WTC11 (cell line): ENCODE data around the gene FGFR2. TPM values are rescaled to one million over a fixed set of nuclear protein-coding genes. Genes with fewer than 3 reads are reported as not detected.
A peak's percentile ranks its signal among the peaks of the same experiment; 100 is the strongest.

Experiments
- ATAC-seq: fragments of 200-7000 bp; cut with Tn5 transposase; 2 replicates; pipeline ENCODE4 v1.10.0; 2021; ENCODE audit warnings: mild to moderate bottlenecking, moderate library complexity
- CTCF ChIA-PET: fragments of 300-600 bp; sonication (Branson Sonifier 250); formaldehyde crosslinking; loops from one replicate; lab custom pipeline; 2021; ENCODE audit warnings: antibody characterized with exemption; lab: Charles Lee
- POLR2A ChIA-PET: fragments of 350-600 bp; sonication (Branson Sonifier 250); formaldehyde crosslinking; loops from one replicate; lab custom pipeline; 2021; ENCODE audit warnings: antibody characterized with exemption; lab: Charles Lee
- DNase-seq: peaks from one replicate; pipeline ENCODE4 v3.0.0; 2021; ENCODE audit warnings: low spot score
- H3K27ac Mint-ChIP-seq: 2 replicates; pipeline ENCODE4 v1.8.0; 2021; ENCODE audit warnings: mixed read lengths
- H3K27me3 Mint-ChIP-seq: 2 replicates; pipeline ENCODE4 v1.8.0; 2021; ENCODE audit warnings: low read depth, mild to moderate bottlenecking, moderate library complexity, mixed read lengths
- H3K36me3 Mint-ChIP-seq: 2 replicates; pipeline ENCODE4 v1.8.0; 2021; ENCODE audit warnings: mixed read lengths
- H3K4me1 Mint-ChIP-seq: 2 replicates; pipeline ENCODE4 v1.8.0; 2022; ENCODE audit warnings: mixed read lengths
- H3K4me3 Mint-ChIP-seq: 2 replicates; pipeline ENCODE4 v1.8.0; 2021; ENCODE audit warnings: mild to moderate bottlenecking, moderate library complexity, mixed read lengths
- H3K9me3 Mint-ChIP-seq: 2 replicates; pipeline ENCODE4 v1.8.0; 2021; ENCODE audit warnings: mixed read lengths
- ATF6 ChIP-seq: sonication (generic); formaldehyde crosslinking; IDR thresholded peaks from 2 replicates; pipeline ENCODE4 v1.8.1; 2023; ENCODE audit warnings: mild to moderate bottlenecking, missing genetic modification reagents
- CREB1 ChIP-seq: sonication (generic); formaldehyde crosslinking; IDR thresholded peaks from 2 replicates; pipeline ENCODE4 v1.8.0; 2023; ENCODE audit warnings: mild to moderate bottlenecking, missing genetic modification reagents
- EMX1 ChIP-seq: fragments of 250-450 bp; sonication (Bioruptor Pico); IDR thresholded peaks from 2 replicates; pipeline ENCODE4 v1.8.0; 2021; ENCODE audit warnings: mild to moderate bottlenecking
- FOXP1 ChIP-seq: sonication (generic); formaldehyde crosslinking; IDR thresholded peaks from 2 replicates; pipeline ENCODE4 v1.8.0; 2022; ENCODE audit warnings: missing genetic modification reagents, mild to moderate bottlenecking, moderate library complexity, borderline replicate concordance
- IRF2 ChIP-seq: sonication (generic); formaldehyde crosslinking; IDR thresholded peaks from 2 replicates; pipeline ENCODE4 v1.8.0; 2022; ENCODE audit warnings: low read depth, missing genetic modification reagents, borderline replicate concordance
- NFE2L1 ChIP-seq: sonication (generic); formaldehyde crosslinking; IDR thresholded peaks from 2 replicates; pipeline ENCODE4 v1.8.1; 2023; ENCODE audit warnings: missing genetic modification reagents
- SP1 ChIP-seq: sonication (generic); formaldehyde crosslinking; conservative IDR thresholded peaks from 2 replicates; pipeline ENCODE4 v1.8.1; 2022; ENCODE audit warnings: missing genetic modification reagents
- USF2 ChIP-seq: sonication (generic); formaldehyde crosslinking; IDR thresholded peaks from 2 replicates; pipeline ENCODE4 v1.8.1; 2023; ENCODE audit warnings: mild to moderate bottlenecking, missing genetic modification reagents, moderate library complexity
- ZNF138 ChIP-seq: sonication (generic); formaldehyde crosslinking; conservative IDR thresholded peaks from 2 replicates; pipeline ENCODE4 v1.8.1; 2022; ENCODE audit warnings: mild to moderate bottlenecking, moderate library complexity, missing genetic modification reagents
- total RNA-seq: library from RNA; stranded (reverse); gene quantifications from 3 replicates; pipeline ENCODE4 v1.2.3, GENCODE V29; 2021
- TF ChIP-seq, protein P1 (sequence below): fragments of 250-450 bp; sonication (Bioruptor Pico); IDR thresholded peaks from 2 replicates; pipeline ENCODE4 v1.9.0; 2021; ENCODE audit warnings: mild to moderate bottlenecking, borderline replicate concordance
- TF ChIP-seq, protein P2 (sequence below): sonication (generic); formaldehyde crosslinking; IDR thresholded peaks from 2 replicates; pipeline ENCODE4 v1.8.0; 2023; ENCODE audit warnings: missing genetic modification reagents, mild to moderate bottlenecking, borderline replicate concordance
- TF ChIP-seq, protein P3 (sequence below): sonication (generic); formaldehyde crosslinking; IDR thresholded peaks from 2 replicates; pipeline ENCODE4 v1.8.0; 2022; ENCODE audit warnings: mild to moderate bottlenecking, missing genetic modification reagents

FGFR2 gene
- total RNA-seq, 1 experiment from 2014 or later = 95.0 TPM

DNA sequence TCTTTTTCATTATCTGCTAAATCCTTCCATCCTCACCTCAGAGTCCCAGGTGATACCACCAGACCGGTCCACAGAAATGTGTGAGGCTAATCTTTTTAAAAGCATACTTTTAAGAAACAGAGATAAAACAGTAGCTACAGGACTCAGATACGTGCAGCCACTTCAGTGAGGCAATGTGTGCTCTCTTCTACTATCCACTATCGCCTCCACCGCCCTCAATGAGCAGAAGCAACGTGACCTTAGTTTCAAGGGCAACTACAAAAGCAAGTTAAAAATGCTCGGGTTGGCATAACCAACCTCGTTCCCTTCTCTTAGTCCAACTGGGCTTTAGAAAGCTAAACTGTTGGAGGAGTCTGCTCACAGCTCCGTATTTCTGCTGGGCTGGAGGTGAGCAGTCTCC lies 4.2 kb downstream of the FGFR2 start (continued):
- TF ChIP-seq ATF6 (CRISPR knock-in tag) (no peak), FOXP1 (no peak)

DNA sequence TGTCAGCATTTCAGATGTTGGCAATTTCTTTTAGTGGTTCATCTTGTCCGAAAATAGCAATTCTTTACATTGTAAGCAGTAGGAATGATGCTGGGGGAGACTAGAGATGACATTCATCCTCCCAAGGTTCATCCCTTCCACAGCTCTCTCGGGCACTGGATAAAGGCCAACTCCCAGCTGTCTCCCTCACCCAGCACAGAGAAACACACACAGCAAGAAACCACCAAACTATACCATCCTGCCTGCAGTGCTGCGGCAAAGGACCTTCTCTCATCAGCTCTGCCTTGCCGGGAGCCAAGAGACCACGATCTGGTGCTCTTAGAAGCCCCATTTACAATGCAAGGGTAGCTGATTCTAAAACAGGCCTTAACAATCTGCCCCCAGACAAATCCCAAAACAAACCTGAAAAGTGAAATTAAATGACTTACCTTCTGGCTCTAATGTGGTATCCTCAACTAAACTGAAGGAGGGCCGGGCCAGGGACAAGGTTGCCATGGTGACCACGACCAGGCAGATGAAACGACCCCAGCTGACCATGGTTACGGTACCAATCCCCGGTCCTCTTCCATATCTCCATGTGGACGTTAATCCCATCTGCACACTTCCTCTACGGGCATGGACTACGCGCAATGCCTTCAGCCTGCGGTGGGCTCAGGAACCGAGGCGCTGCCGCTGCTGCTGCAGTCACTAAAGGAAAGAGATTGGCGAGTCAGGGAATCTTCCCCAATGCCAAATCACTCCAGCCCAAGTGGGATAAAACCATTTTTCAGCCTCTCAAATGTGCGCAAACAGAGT lies 4.8 kb downstream of the FGFR2 start:
- POLR2A ChIA-PET = no interaction called here
- ATAC-seq (no peak), DNase-seq (no peak)
- peak overlapping the region; percentile 22 for H3K27ac Mint-ChIP-seq
- peak overlapping the region; percentile 99 for H3K4me3 Mint-ChIP-seq
- no peaks in the 10 kb centered on the region for H3K27me3 Mint-ChIP-seq
- peaks cover 72% of the 10 kb centered on the region for H3K4me1 Mint-ChIP-seq
- H3K9me3 Mint-ChIP-seq = no peaks in the 10 kb centered on the region
- peaks cover 45% of the 10 kb centered on the region for H3K36me3 Mint-ChIP-seq
- TF ChIP-seq, protein P1, sequence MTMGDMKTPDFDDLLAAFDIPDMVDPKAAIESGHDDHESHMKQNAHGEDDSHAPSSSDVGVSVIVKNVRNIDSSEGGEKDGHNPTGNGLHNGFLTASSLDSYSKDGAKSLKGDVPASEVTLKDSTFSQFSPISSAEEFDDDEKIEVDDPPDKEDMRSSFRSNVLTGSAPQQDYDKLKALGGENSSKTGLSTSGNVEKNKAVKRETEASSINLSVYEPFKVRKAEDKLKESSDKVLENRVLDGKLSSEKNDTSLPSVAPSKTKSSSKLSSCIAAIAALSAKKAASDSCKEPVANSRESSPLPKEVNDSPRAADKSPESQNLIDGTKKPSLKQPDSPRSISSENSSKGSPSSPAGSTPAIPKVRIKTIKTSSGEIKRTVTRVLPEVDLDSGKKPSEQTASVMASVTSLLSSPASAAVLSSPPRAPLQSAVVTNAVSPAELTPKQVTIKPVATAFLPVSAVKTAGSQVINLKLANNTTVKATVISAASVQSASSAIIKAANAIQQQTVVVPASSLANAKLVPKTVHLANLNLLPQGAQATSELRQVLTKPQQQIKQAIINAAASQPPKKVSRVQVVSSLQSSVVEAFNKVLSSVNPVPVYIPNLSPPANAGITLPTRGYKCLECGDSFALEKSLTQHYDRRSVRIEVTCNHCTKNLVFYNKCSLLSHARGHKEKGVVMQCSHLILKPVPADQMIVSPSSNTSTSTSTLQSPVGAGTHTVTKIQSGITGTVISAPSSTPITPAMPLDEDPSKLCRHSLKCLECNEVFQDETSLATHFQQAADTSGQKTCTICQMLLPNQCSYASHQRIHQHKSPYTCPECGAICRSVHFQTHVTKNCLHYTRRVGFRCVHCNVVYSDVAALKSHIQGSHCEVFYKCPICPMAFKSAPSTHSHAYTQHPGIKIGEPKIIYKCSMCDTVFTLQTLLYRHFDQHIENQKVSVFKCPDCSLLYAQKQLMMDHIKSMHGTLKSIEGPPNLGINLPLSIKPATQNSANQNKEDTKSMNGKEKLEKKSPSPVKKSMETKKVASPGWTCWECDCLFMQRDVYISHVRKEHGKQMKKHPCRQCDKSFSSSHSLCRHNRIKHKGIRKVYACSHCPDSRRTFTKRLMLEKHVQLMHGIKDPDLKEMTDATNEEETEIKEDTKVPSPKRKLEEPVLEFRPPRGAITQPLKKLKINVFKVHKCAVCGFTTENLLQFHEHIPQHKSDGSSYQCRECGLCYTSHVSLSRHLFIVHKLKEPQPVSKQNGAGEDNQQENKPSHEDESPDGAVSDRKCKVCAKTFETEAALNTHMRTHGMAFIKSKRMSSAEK = no peak
- no peak for TF ChIP-seq CREB1
- TF ChIP-seq, protein P2, sequence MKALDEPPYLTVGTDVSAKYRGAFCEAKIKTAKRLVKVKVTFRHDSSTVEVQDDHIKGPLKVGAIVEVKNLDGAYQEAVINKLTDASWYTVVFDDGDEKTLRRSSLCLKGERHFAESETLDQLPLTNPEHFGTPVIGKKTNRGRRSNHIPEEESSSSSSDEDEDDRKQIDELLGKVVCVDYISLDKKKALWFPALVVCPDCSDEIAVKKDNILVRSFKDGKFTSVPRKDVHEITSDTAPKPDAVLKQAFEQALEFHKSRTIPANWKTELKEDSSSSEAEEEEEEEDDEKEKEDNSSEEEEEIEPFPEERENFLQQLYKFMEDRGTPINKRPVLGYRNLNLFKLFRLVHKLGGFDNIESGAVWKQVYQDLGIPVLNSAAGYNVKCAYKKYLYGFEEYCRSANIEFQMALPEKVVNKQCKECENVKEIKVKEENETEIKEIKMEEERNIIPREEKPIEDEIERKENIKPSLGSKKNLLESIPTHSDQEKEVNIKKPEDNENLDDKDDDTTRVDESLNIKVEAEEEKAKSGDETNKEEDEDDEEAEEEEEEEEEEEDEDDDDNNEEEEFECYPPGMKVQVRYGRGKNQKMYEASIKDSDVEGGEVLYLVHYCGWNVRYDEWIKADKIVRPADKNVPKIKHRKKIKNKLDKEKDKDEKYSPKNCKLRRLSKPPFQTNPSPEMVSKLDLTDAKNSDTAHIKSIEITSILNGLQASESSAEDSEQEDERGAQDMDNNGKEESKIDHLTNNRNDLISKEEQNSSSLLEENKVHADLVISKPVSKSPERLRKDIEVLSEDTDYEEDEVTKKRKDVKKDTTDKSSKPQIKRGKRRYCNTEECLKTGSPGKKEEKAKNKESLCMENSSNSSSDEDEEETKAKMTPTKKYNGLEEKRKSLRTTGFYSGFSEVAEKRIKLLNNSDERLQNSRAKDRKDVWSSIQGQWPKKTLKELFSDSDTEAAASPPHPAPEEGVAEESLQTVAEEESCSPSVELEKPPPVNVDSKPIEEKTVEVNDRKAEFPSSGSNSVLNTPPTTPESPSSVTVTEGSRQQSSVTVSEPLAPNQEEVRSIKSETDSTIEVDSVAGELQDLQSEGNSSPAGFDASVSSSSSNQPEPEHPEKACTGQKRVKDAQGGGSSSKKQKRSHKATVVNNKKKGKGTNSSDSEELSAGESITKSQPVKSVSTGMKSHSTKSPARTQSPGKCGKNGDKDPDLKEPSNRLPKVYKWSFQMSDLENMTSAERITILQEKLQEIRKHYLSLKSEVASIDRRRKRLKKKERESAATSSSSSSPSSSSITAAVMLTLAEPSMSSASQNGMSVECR (CRISPR knock-in tag) = no peak
- TF ChIP-seq ZNF138 = no peak
- TF ChIP-seq IRF2 = no peak
- TF ChIP-seq SP1 (CRISPR knock-in tag) = no peak
- CTCF ChIA-PET = interaction anchor here (1.1 to 1.8 kb wide), 3 partner anchors 13 to 644 kb away, joined by 3 to 8 read pairs (median 7); no protein-coding TSS in a partner anchor

- CTCF ChIA-PET = interaction anchor here (1.1 to 1.8 kb wide), 6 partner anchors 12 to 643 kb away, joined by 3 to 8 read pairs (median 4); no protein-coding TSS in a partner anchor
- H3K4me3 Mint-ChIP-seq = peak overlapping the region; percentile 18; the same call in 1 of the 2 replicates
- H3K36me3 Mint-ChIP-seq = peaks cover 57% of the 10 kb centered on the region
- ATAC-seq (no peak), DNase-seq (no peak)
- H3K4me1 Mint-ChIP-seq = peaks cover 77% of the 10 kb centered on the region
- peaks cover 5% of the 10 kb centered on the region; the same call in 1 of the 2 replicates for H3K9me3 Mint-ChIP-seq
- H3K27ac Mint-ChIP-seq = peak overlapping the region; percentile 34
- H3K27me3 Mint-ChIP-seq = no peaks in the 10 kb centered on the region
- POLR2A ChIA-PET = interaction anchor here (1.6 kb wide), 1 partner anchor 13 kb away, joined by 3 read pairs; no protein-coding TSS in a partner anchor
- TF ChIP-seq NFE2L1 (CRISPR knock-in tag) (no peak), ZNF138 (no peak), USF2 (CRISPR knock-in tag) (no peak), EMX1 (no peak)
- TF ChIP-seq, protein P3, sequence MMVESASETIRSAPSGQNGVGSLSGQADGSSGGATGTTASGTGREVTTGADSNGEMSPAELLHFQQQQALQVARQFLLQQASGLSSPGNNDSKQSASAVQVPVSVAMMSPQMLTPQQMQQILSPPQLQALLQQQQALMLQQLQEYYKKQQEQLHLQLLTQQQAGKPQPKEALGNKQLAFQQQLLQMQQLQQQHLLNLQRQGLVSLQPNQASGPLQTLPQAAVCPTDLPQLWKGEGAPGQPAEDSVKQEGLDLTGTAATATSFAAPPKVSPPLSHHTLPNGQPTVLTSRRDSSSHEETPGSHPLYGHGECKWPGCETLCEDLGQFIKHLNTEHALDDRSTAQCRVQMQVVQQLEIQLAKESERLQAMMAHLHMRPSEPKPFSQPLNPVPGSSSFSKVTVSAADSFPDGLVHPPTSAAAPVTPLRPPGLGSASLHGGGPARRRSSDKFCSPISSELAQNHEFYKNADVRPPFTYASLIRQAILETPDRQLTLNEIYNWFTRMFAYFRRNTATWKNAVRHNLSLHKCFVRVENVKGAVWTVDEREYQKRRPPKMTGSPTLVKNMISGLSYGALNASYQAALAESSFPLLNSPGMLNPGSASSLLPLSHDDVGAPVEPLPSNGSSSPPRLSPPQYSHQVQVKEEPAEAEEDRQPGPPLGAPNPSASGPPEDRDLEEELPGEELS (CRISPR knock-in tag) = no peak
These were observed 5.9 kb downstream of the FGFR2 start for GRCh38 chr10:121592155-121592890.
